Neuronal stem cell (in vitro differentiated cells): ENCODE results near the gene CPNE1.

Experiments
- DNase-seq: peaks from one replicate; pipeline ENCODE4 v3.0.0-alpha.2; 2013; ENCODE audit warnings: low spot score
- H2AFZ ChIP-seq: one replicate; pipeline ENCODE4 v1.6.1; 2013; ENCODE audit warnings: mild to moderate bottlenecking, low read length, inconsistent platforms
- H2AK5ac ChIP-seq: 2 replicates; pipeline ENCODE4 v1.6.1; 2013; ENCODE audit warnings: low read depth, mild to moderate bottlenecking, inconsistent platforms, low read length, moderate library complexity, mixed read lengths
- H2BK120ac ChIP-seq: 2 replicates; pipeline ENCODE4 v1.6.1; 2013; ENCODE audit warnings: low read depth, mild to moderate bottlenecking, inconsistent platforms, low read length, moderate library complexity, mixed read lengths
- H2BK12ac ChIP-seq: one replicate; pipeline ENCODE4 v1.6.1; 2013; ENCODE audit warnings: low read length, inconsistent platforms
- H2BK15ac ChIP-seq: 2 replicates; pipeline ENCODE4 v1.6.1; 2013; ENCODE audit warnings: mild to moderate bottlenecking, low read length, inconsistent platforms, mixed read lengths
- H2BK5ac ChIP-seq: one replicate; pipeline ENCODE4 v1.6.1; 2013; ENCODE audit warnings: inconsistent platforms, mild to moderate bottlenecking, low read length, moderate library complexity
- H3K14ac ChIP-seq: one replicate; pipeline ENCODE4 v1.6.1; 2013; ENCODE audit warnings: low read length, inconsistent platforms
- H3K18ac ChIP-seq: 2 replicates; pipeline ENCODE4 v1.6.1; 2013; ENCODE audit warnings: low read length, inconsistent platforms
- H3K23ac ChIP-seq: 2 replicates; pipeline ENCODE4 v1.6.1; 2013; ENCODE audit warnings: low read depth, mild to moderate bottlenecking, mixed read lengths, low read length, inconsistent platforms; ENCODE audit not compliant: poor library complexity
- H3K27ac ChIP-seq: replicated peaks from 3 replicates; pipeline ENCODE4 v1.5.1; 2013; ENCODE audit warnings: low read length, inconsistent platforms
- H3K27me3 ChIP-seq, 3 experiments: 2 replicates each; pipeline ENCODE4 v1.6.1; 2013; ENCODE audit warnings: low read length in 3 of 3, mild to moderate bottlenecking in 2 of 3, inconsistent platforms in 1 of 3, low read depth in 1 of 3, mixed read lengths in 1 of 3, moderate library complexity in 1 of 3; ENCODE audit not compliant: control insufficient read depth in 3 of 3, insufficient read depth in 3 of 3
- H3K36me3 ChIP-seq, 2 donors: replicated peaks in 1 of 2; 2 replicates each; pipeline ENCODE4 v1.6.1; 2013; ENCODE audit warnings: low read length in 2 of 2; ENCODE audit not compliant: control insufficient read depth in 2 of 2, insufficient read depth in 2 of 2
- H3K4ac ChIP-seq: 2 replicates; pipeline ENCODE4 v1.6.1; 2013; ENCODE audit warnings: inconsistent platforms, mild to moderate bottlenecking, low read length, moderate library complexity
- H3K4me1 ChIP-seq, 2 donors: 1 replicate in 1 of 2; 2 replicates in 1 of 2; pipeline ENCODE4 v1.6.1; 2013; ENCODE audit warnings: low read length in 2 of 2, low read depth in 1 of 2; ENCODE audit not compliant: control insufficient read depth in 2 of 2, insufficient read depth in 1 of 2
- H3K4me2 ChIP-seq: one replicate; pipeline ENCODE4 v1.6.1; 2013; ENCODE audit warnings: mild to moderate bottlenecking, low read length, inconsistent platforms; ENCODE audit not compliant: insufficient read depth, poor library complexity, severe bottlenecking
- H3K4me3 ChIP-seq, 2 donors: 2 replicates each; pipeline ENCODE4 v1.5.1; 2013; ENCODE audit warnings: low read length in 2 of 2, mild to moderate bottlenecking in 2 of 2, inconsistent platforms in 1 of 2, moderate library complexity in 1 of 2
- H3K79me1 ChIP-seq: one replicate; pipeline ENCODE4 v1.6.1; 2013; ENCODE audit warnings: low read depth, mild to moderate bottlenecking, inconsistent platforms, low read length, moderate library complexity
- H3K9ac ChIP-seq: one replicate; pipeline ENCODE4 v1.6.1; 2013; ENCODE audit warnings: mild to moderate bottlenecking, low read depth, low read length, inconsistent platforms; ENCODE audit not compliant: poor library complexity
- H3K9me3 ChIP-seq, 2 donors: replicated peaks in 1 of 2; 2 replicates each; pipeline versions ENCODE3 to v1.6.1; 2013; ENCODE audit warnings: low read length in 2 of 2, mild to moderate bottlenecking in 2 of 2, inconsistent platforms in 1 of 2, low read depth in 1 of 2, mixed read lengths in 1 of 2, moderate library complexity in 1 of 2; ENCODE audit not compliant: control insufficient read depth in 2 of 2, insufficient read depth in 1 of 2
- H4K8ac ChIP-seq: one replicate; pipeline ENCODE4 v1.6.1; 2013; ENCODE audit warnings: low read depth, mild to moderate bottlenecking, inconsistent platforms, low read length, moderate library complexity
- H4K91ac ChIP-seq: one replicate; pipeline ENCODE4 v1.6.1; 2013; ENCODE audit warnings: low read length, low read depth, mild to moderate bottlenecking, inconsistent platforms; ENCODE audit not compliant: poor library complexity
- WGBS, 2 donors: extraction: QIAGEN DNeasy Blood & Tissue Kit; methylation state at CpG; one replicate each; pipeline ENCODE4 v1.1.7; 2013; ENCODE audit warnings: missing lambda C conversion rate in 2 of 2, mixed read lengths in 1 of 2; ENCODE audit not compliant: insufficient read length in 2 of 2, insufficient replicate concordance in 1 of 2; ENCODE audit errors: extremely low coverage in 2 of 2; 5-methylcytosine and 5-hydroxymethylcytosine counted together

CPNE1 gene

DNA sequence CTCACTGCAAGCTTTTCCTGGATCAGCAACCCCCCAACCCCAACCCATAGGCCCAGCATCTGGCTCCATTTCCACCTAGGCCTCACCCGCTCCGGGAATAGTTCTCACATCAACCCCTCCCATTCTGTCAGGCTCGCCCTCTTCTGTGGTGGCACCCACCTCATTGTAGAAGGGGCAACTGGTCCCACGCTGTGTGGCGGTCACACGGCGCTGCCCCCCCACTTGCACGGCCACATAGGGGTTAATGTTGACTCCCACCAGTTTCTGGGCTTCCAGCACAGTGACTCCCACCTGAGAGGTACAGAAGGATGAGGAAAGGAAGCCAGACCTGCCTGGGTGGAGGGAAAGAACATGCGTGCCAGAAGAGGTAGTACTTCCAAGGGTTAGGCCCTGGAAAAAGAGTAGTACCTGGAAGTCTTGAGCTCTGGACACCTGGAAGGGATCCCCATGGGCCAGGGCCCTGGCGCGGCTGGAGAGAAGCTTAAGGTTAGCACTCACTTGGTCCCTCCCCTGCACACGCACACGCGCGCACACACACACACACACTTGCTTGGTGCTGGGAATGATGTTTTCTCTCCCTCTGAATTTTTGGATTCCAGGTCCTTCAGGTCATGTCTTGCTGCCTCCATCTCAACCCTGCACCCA, 61.7 kb downstream of the CPNE1 start:
- Histone ChIP-seq H3K27me3 (peaks cover 8 to 80% (median 36%) of the 10 kb centered on the region in 3 experiments), H3K27ac (no peak overlapping the region)
- no peak for DNase-seq

DNA sequence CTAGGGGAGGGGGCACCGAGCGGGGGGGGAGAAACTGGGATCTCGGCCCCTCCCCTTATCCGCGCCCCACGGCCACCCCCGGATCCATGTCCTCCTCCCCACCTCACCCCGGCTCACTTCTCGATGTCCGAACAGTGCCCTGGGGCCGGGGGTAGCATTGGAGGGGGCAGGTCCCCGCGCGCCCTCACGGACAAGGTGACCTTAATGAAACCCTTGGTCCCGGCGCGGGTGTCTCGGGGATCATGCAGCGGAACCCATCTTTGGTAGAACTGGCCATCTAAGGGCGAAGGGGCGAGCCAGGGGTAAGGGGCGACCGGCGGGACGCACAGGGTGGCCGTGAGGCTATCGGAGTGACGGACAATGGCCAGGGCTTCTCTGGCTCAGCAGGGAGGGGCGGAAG, 62.7 kb downstream of the CPNE1 start:
- no peak overlapping the region for H4K91ac ChIP-seq
- H3K4ac ChIP-seq: no peak overlapping the region
- peaks cover 2% of the 10 kb centered on the region for H3K79me1 ChIP-seq
- peak overlapping the region; percentile 86 for H2AK5ac ChIP-seq
- peak overlapping the region; percentile 89 for H3K14ac ChIP-seq
- WGBS, 2 donors: no CpG with 5 or more reads among the region's 30 CpGs
- peak overlapping the region; percentile 100 for H3K4me2 ChIP-seq
- peak overlapping the region; percentile 53 for H2BK5ac ChIP-seq
- H2BK15ac ChIP-seq: no peak overlapping the region
- H3K36me3 ChIP-seq: no peaks in the 10 kb centered on the region
- peak overlapping the region; percentile 94 for H2AFZ ChIP-seq
- H3K27me3 ChIP-seq: peaks cover 8 to 81% (median 36%) of the 10 kb centered on the region in 3 experiments
- H2BK12ac ChIP-seq: no peak overlapping the region
- peak overlapping the region; percentile 99 for H3K18ac ChIP-seq
- H3K4me1 ChIP-seq: peaks cover 6 to 10% of the 10 kb centered on the region in 2 donors
- H3K27ac ChIP-seq: no peak overlapping the region
- no peak for DNase-seq
- peak overlapping the region; percentile 63 for H3K9ac ChIP-seq
- peak overlapping the region; percentile 34 to 78 for H3K4me3 ChIP-seq
- no peak overlapping the region for H4K8ac ChIP-seq
- peak overlapping the region; percentile 91 for H3K23ac ChIP-seq
- peaks cover 0 to 5% of the 10 kb centered on the region in 2 donors for H3K9me3 ChIP-seq
- peak overlapping the region; percentile 87 for H2BK120ac ChIP-seq

More for the DNA sequence above, 61.7 kb downstream of the CPNE1 start:
- Histone ChIP-seq H3K4me1 (peaks cover 6 to 7% of the 10 kb centered on the region in 2 donors), H2BK120ac (no peak overlapping the region), H2AFZ (no peak overlapping the region), H3K4me2 (peak overlapping the region; percentile 18), H4K91ac (no peak overlapping the region), H3K23ac (no peak overlapping the region), H2BK15ac (peak overlapping the region; percentile 37), H3K4ac (no peak overlapping the region), H3K14ac (peak overlapping the region; percentile 56), H4K8ac (no peak overlapping the region), H2AK5ac (peak overlapping the region; percentile 56), H3K36me3 (no peaks in the 10 kb centered on the region), H3K18ac (peak overlapping the region; percentile 71), H3K4me3 (no peak overlapping the region), H2BK12ac (no peak overlapping the region), H3K79me1 (peaks cover 2% of the 10 kb centered on the region), H2BK5ac (peak overlapping the region; percentile 66), H3K9ac (no peak overlapping the region), H3K9me3 (peaks cover 0 to 3% of the 10 kb centered on the region in 2 donors)
- WGBS, 2 donors: no CpG with 5 or more reads among the region's 15 CpGs

DNA sequence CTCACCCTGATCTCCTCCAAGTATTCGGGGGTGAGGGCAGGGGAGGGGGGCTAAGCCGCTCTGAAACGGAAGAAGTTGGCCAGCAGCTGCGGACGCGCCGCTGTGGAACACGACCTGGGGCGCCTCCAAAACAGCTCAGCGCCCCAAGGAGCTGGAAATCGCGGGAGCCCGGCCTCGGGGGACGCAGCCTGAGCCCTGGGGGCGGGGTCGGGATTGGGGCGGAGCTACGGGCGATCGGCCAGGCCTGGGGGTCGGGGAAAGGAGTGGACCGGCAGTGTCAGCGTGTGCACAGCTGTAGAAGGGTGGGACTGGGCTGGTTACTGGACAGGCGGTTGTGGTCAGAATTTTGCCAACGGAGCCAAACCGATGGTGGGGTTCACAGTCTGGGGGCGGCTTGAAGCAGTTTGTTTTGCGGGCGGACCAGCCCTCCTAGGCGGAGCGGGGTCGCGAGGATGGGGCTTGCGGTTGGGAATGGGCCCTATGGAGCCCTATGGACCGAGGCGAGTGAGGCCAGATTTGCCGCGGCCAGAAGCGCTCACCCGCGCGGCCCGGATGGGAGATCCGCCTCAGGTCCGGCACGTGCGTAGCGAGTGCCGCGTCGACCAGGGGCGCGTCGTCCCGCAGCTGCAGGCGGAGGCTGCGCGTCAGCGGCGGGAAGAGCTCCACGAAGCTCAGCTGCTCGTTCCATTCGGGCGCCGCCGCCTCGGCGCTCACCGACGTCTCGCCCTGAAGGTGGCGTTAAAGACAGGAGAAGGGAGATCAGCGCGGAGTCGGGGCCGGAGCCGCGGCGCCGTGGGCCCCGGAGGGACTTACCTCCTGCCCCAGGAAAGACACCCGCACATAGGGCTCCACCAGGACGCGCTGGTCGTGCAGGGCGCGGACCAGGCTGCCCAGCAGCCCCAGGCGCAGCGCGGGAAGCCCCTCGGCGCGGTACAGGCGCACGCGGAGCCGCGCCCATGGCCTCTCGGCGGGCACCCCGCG, 63.4 kb downstream of the CPNE1 start:
- Histone ChIP-seq H3K23ac (peak overlapping the region; percentile 91), H3K4me3 (peak overlapping the region; percentile 34 to 78), H4K8ac (no peak overlapping the region), H2BK120ac (no peak overlapping the region), H2BK15ac (peak overlapping the region; percentile 9), H3K4me1 (peaks cover 6 to 10% of the 10 kb centered on the region in 2 donors), H3K27ac (no peak overlapping the region), H3K27me3 (peaks cover 8 to 87% (median 36%) of the 10 kb centered on the region in 3 experiments), H3K79me1 (peaks cover 2% of the 10 kb centered on the region), H3K14ac (peak overlapping the region; percentile 89), H3K36me3 (no peaks in the 10 kb centered on the region), H3K9ac (peak overlapping the region; percentile 80), H2BK12ac (peak overlapping the region; percentile 84), H3K18ac (peak overlapping the region; percentile 99), H2AK5ac (peak overlapping the region; percentile 86), H2AFZ (peak overlapping the region; percentile 94), H4K91ac (no peak overlapping the region), H3K9me3 (peaks cover 0 to 5% of the 10 kb centered on the region in 2 donors), H3K4ac (no peak overlapping the region), H3K4me2 (peak overlapping the region; percentile 100), H2BK5ac (peak overlapping the region; percentile 60)
- WGBS, 2 donors: no CpG with 5 or more reads among the region's 103 CpGs
- peak; percentile 62 for DNase-seq
